ENCODE results near the gene SLC25A47.

DNA sequence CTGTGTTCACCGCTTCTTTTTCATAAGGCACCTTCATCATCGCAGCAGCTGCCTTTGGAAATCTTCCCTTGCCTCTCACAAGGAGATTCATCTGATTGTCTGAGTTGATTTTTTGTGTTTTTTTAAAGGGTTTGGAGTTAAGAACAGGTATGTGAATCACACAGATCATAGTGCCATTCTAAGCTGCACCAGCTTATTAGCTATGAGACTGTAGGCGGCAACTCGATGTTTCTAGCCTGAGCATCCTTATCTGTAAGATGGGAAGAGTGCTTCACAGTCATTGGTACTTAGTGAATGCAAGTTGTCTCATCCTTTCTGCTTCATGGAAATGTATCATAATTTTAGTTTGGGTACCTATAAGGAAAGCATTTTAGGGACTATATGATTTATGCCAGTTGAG is 48.9 kb upstream of the SLC25A47 start:
- TF ChIP-seq, protein P1, sequence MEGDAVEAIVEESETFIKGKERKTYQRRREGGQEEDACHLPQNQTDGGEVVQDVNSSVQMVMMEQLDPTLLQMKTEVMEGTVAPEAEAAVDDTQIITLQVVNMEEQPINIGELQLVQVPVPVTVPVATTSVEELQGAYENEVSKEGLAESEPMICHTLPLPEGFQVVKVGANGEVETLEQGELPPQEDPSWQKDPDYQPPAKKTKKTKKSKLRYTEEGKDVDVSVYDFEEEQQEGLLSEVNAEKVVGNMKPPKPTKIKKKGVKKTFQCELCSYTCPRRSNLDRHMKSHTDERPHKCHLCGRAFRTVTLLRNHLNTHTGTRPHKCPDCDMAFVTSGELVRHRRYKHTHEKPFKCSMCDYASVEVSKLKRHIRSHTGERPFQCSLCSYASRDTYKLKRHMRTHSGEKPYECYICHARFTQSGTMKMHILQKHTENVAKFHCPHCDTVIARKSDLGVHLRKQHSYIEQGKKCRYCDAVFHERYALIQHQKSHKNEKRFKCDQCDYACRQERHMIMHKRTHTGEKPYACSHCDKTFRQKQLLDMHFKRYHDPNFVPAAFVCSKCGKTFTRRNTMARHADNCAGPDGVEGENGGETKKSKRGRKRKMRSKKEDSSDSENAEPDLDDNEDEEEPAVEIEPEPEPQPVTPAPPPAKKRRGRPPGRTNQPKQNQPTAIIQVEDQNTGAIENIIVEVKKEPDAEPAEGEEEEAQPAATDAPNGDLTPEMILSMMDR (IDR thresholded peaks at IDR 0.05), result no peak
- no peak for TF ChIP-seq POLR2A (IDR thresholded peaks at IDR 0.05)
